Mesothelial cell of epicardium (in vitro differentiated cells): Measurements from ENCODE around the gene ZGRF1. TPM values are rescaled to one million over a fixed set of nuclear protein-coding genes. Genes with fewer than 3 reads are reported as not detected.

Experiments used
- DNase-seq, 2 experiments: peaks; one replicate each; pipeline ENCODE4 v3.0.0; 2021; ENCODE audit warnings: low spot score in 2 of 2; ENCODE audit not compliant: unreplicated experiment in 2 of 2
- H3K27ac Mint-ChIP-seq: 2 replicates; pipeline ENCODE4 v1.8.0; 2021; ENCODE audit warnings: mixed read lengths
- H3K27me3 Mint-ChIP-seq: 2 replicates; pipeline ENCODE4 v1.8.0; 2021; ENCODE audit warnings: low read depth, mixed read lengths
- H3K36me3 Mint-ChIP-seq: 2 replicates; pipeline ENCODE4 v1.8.0; 2021; ENCODE audit warnings: mixed read lengths
- H3K4me1 Mint-ChIP-seq: 2 replicates; pipeline ENCODE4 v1.8.0; 2021; ENCODE audit warnings: mixed read lengths
- H3K4me3 Mint-ChIP-seq: 2 replicates; pipeline ENCODE4 v1.8.0; 2021; ENCODE audit warnings: mild to moderate bottlenecking, moderate library complexity, mixed read lengths
- H3K9me3 Mint-ChIP-seq: 2 replicates; pipeline ENCODE4 v1.8.0; 2021; ENCODE audit warnings: mixed read lengths
- CTCF ChIP-seq: fragments of 200-600 bp; sonication (generic); IDR thresholded peaks from one replicate; pipeline ENCODE4 v1.5.0; 2021; ENCODE audit warnings: antibody characterized with exemption; ENCODE audit not compliant: unreplicated experiment
- total RNA-seq: library from RNA; stranded (reverse); gene quantifications from 3 replicates; pipeline ENCODE4 v1.2.1, GENCODE V29; 2021

Gene ZGRF1
- total RNA-seq, 1 donor from 2014 or later, result 17.9 TPM

GRCh38 chr4:112516471-112517066 lies 120.1 kb downstream of the ZGRF1 start:
- peaks cover 97% of the 10 kb centered on the region for H3K27me3 Mint-ChIP-seq
- H3K4me1 Mint-ChIP-seq, result peaks cover 26% of the 10 kb centered on the region

GRCh38 chr4:112516066-112516470 lies 120.6 kb downstream of the ZGRF1 start, which contains the start of gene NEUROG2:
TSS of gene NEUROG2 (minus strand) at chr4:112516180. CDS start at chr4:112515475, 705 bp downstream.
- H3K9me3 Mint-ChIP-seq, result peaks cover 2% of the 10 kb centered on the region
- no peaks in the 10 kb centered on the region for H3K36me3 Mint-ChIP-seq
- no peak for DNase-seq
- peaks cover 30% of the 10 kb centered on the region for H3K4me1 Mint-ChIP-seq
- H3K27me3 Mint-ChIP-seq, result peaks cover 97% of the 10 kb centered on the region
- peak within 1 kb of the TSS; percentile 76 for H3K4me3 Mint-ChIP-seq
- peak within 1 kb of the TSS; percentile 11 for H3K27ac Mint-ChIP-seq
- no peak for TF ChIP-seq CTCF

More at GRCh38 chr4:112516471-112517066, 120.1 kb downstream of the ZGRF1 start:
- peaks cover 2% of the 10 kb centered on the region for H3K9me3 Mint-ChIP-seq
- DNase-seq, result peak in 1 of 2 experiments; percentile 38
- H3K27ac Mint-ChIP-seq, result no peak overlapping the region
- TF ChIP-seq CTCF, result no peak
- peak overlapping the region; percentile 76 for H3K4me3 Mint-ChIP-seq
- H3K36me3 Mint-ChIP-seq, result no peaks in the 10 kb centered on the region

- Mint-ChIP-seq H3K4me3 (peak overlapping the region; percentile 76), H3K4me1 (peaks cover 32% of the 10 kb centered on the region), H3K27ac (peak overlapping the region; percentile 11), H3K36me3 (no peaks in the 10 kb centered on the region), H3K27me3 (peaks cover 97% of the 10 kb centered on the region), H3K9me3 (peaks cover 2% of the 10 kb centered on the region)
- TF ChIP-seq CTCF, result no peak
- DNase-seq, result peak in 1 of 2 experiments; percentile 59
These were observed 121.3 kb downstream of the ZGRF1 start for GRCh38 chr4:112515198-112516065.

GRCh38 chr4:112514647-112515197 lies 122.0 kb downstream of the ZGRF1 start:
- Mint-ChIP-seq H3K27ac (no peak overlapping the region), H3K9me3 (peaks cover 2% of the 10 kb centered on the region), H3K36me3 (no peaks in the 10 kb centered on the region), H3K4me1 (peaks cover 37% of the 10 kb centered on the region), H3K4me3 (peak overlapping the region; percentile 76), H3K27me3 (peaks cover 96% of the 10 kb centered on the region)
- no peak for DNase-seq
- no peak for TF ChIP-seq CTCF

GRCh38 chr4:112513971-112514646 lies 122.6 kb downstream of the ZGRF1 start:
- DNase-seq, result no peak
- H3K4me1 Mint-ChIP-seq, result peaks cover 42% of the 10 kb centered on the region
- peaks cover 96% of the 10 kb centered on the region for H3K27me3 Mint-ChIP-seq
- no peak for TF ChIP-seq CTCF
- H3K4me3 Mint-ChIP-seq, result peak overlapping the region; percentile 76
- no peaks in the 10 kb centered on the region for H3K9me3 Mint-ChIP-seq
- no peaks in the 10 kb centered on the region for H3K36me3 Mint-ChIP-seq
- H3K27ac Mint-ChIP-seq, result no peak overlapping the region
